ENCODE measurements around the gene INSL4.
A peak's percentile ranks its signal among the peaks of the same experiment; 100 is the strongest.

INSL4 gene

GRCh38 chr9:5265939-5266338, 34.7 kb downstream of the INSL4 start:
- DNase-seq (ENCODE audit: low read depth) = no peak
- in situ Hi-C loops (cut with HindIII; ENCODE audit: low sequenced_read_pairs) = no loop called here
- H3K4me3 ChIP-seq (ENCODE audit: low read depth, low read length) = no peak overlapping the region
- no peak for TF ChIP-seq CTCF (IDR thresholded peaks at IDR 0.05; ENCODE audit: low read depth, low read length, missing control alignments)

GRCh38 chr9:5269249-5269715, 38.1 kb downstream of the INSL4 start:
- in situ Hi-C loops (cut with HindIII; ENCODE audit: low sequenced_read_pairs) = no loop called here
- no peak overlapping the region for H3K4me3 ChIP-seq (ENCODE audit: low read depth, low read length)
- no peak for TF ChIP-seq CTCF (IDR thresholded peaks at IDR 0.05; ENCODE audit: low read depth, low read length, missing control alignments)
- DNase-seq (ENCODE audit: low read depth) = peak; percentile 35

GRCh38 chr9:5274770-5275169, 43.6 kb downstream of the INSL4 start:
- H3K4me3 ChIP-seq (ENCODE audit: low read depth, low read length) = no peak overlapping the region
- in situ Hi-C loops (cut with HindIII; ENCODE audit: low sequenced_read_pairs) = no loop called here
- TF ChIP-seq CTCF (IDR thresholded peaks at IDR 0.05; ENCODE audit: low read depth, low read length, missing control alignments) = no peak
- DNase-seq (ENCODE audit: low read depth) = no peak

GRCh38 chr9:5278486-5278885, 47.3 kb downstream of the INSL4 start:
- no peak overlapping the region for H3K4me3 ChIP-seq (ENCODE audit: low read depth, low read length)
- no peak for TF ChIP-seq CTCF (IDR thresholded peaks at IDR 0.05; ENCODE audit: low read depth, low read length, missing control alignments)
- in situ Hi-C loops (cut with HindIII; ENCODE audit: low sequenced_read_pairs) = no loop called here
- no peak for DNase-seq (ENCODE audit: low read depth)

Measured in astrocyte of the cerebellum (primary cell).